GM19240 (cell line): Measurements from ENCODE around the gene MACROD2.
"Not testable (repeated sequence)": the region's sequence is repeated elsewhere in the genome, so short reads cannot be mapped to it uniquely, and the experiment has no call there.

Experiments used
- DNase-seq: peaks from one replicate; pipeline ENCODE4 v3.0.0; 2011; ENCODE audit warnings: low spot score; ENCODE audit not compliant: insufficient read length

MACROD2 gene

DNA sequence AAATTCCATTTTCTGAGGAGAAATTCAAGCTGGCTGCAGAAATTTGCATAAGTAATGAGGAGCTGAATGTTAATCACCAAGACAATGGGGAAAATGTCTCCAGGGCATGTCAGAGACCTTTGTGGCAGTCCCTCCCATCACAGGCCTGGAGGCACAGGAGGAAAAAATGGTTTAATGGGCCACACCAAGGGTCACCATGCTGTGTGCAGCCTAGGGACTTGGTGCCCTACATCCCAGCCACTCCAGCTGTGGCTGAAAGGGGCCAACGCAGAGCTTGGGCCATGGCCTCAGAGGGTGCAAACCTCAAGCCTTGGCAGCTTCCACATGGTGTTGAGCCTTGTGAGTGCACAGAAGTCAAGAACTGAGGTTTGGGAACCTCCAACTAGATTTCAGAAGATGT is 987.0 kb downstream of the MACROD2 start:
- not testable (repeated sequence) for DNase-seq

DNA sequence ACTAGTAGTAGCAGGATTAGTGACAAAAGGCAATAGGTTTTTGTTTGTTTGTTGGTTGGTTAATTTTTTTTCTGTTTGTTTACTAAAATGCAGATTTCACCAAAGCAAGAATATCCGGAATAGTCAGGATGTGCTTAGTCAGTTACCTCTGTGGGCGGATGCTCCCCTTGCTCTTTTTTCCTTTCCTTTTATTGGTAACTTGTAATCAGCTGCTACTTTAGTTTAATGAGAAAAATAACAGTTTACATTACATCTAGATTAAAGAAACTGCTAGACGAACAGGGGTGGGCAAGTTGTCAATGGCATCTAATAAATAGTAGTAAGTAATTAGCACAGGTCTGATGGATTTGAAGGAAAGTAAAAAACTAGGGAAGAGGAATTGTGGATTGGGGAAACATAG is 989.0 kb downstream of the MACROD2 start:
- no peak for DNase-seq

DNA sequence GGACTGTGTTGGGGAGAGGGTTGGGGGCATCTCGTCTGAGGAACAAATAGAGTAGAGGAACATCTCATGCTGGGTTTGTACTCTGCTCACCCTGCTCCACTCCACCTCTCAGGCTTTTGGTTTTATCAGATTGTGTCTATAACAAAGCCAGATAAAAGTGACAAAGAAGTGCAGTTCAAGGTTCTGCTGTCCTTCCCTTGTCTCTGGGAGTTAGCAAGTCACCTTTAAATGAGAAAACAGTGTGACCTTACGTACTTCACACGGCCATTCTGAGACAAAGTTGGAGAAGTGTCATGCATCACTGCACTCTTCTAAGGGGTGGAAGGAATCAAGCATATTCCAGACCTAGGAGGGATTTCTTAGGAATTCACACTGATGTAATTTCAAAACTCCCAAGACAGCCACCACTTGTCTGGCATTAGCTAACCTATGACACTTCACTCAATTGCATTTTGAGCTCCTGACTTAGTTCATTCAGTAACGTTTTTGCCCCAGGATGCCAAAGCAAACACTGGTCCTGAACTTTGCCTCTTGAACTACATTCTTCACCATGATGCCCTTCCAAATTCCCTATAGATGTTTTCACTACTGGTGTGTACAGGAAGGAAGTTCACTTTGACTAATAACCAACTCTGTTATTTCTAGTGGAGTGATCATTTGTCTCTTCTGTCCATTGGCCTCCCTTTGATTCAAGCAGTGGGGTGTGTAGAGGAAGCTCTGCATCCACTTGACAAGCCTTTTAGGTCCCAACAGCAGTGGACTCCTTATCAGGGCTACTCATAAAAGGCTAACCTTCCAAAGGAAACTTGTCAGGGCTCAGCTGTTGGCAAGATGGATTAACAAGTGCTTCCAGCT is 989.7 kb downstream of the MACROD2 start:
- DNase-seq, result no peak

DNA sequence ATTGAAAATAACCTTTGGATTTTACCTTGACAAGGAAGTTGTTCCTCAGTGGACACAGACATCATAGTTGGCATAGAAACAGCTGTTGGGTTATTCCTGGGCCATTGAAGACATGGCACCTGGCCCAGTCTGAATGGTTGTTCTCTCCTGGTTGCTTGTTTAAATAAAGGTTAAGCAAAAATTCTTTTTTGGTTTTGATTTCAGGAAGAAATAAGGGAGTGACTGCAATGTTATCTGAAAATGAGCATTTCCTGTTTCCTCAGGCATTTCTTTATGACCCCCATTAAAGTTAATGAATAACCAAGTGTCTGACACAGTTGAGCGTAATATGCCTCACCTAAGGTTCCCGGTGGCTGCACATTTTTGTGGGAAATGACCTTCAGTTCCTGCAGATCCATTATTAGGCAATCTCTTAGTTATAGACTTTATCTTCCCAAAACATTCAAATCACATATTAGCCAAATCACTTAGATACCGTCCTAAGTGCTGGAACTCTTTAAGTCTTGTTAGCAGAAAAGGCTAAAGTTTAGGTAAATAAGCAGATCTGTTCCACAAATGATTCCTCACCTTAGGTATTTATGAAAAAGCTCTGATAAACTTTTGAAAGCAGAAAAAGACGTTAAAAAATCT is 990.8 kb downstream of the MACROD2 start:
- DNase-seq, result no peak

DNA sequence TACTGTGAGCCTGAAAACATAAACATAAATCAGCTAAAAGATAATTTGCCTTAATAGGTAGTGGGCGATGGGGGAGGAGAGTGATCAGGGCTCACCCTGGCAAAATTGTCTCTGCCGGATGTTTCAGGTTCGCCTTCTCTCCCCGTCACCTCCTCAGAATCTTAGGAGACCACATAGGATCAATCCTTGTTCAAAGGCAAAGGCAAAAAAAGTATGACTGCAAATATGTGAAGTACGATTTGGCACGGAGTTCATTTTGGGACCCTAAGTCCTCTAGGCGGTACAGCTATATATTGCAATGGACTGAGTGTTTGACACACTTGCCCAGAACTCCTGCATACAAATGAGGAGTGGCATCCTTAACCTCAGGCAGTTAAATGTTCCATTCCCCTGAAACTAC is 991.3 kb downstream of the MACROD2 start:
- DNase-seq, result no peak

DNA sequence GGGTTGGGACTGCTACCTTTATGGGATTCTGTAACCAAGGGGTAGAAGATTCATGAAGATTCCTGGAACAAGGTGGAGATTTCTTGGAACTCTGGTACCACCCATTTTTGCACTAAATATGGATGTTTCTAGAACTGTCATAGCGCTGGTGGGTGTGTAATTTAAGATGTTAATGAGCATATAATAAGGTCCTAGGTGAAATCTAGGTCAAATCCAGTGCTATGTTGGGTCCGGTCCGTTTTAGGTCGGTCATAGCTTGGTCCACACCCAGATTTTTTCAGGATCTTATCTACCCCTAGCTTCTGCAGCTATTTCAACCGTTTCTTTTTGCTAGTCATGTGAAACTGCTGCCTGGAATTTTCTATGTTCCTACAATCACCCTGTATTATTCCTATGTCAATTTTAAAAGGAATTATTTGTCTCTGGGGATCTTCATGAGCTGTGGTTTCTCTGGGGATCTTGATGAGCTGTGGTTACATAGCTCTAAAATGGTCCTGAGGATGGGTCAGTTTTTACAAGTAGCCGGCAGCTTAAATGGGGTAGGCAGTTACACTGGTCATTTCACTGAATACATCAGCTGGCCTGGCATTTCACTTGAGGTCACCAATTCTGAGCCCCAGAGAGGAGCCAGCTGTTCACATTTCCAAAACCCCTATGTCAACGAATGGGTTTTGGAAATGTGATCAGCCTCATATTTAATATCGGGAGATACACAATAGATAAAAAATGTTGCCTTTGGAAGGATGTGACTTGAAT is 994.4 kb downstream of the MACROD2 start:
- no peak for DNase-seq

DNA sequence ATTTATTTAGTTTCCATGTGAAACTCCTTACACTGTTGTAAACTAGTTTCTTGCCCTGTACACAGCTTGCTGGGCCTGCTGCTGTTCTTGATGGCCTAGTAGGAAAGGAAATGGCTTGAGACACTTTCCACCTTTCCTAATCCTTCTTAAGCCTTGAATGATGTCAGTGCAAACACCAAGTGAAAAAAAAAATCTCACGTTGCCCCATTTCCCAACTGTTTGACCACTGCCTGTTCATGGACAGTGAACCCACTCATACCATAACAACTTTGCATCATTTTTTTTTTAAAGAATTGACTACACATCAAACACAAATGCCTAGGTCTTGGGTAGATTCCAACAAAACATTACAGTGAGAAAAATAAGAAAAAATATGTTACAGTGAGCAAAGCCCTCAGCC is 995.7 kb downstream of the MACROD2 start:
- DNase-seq, result no peak

DNA sequence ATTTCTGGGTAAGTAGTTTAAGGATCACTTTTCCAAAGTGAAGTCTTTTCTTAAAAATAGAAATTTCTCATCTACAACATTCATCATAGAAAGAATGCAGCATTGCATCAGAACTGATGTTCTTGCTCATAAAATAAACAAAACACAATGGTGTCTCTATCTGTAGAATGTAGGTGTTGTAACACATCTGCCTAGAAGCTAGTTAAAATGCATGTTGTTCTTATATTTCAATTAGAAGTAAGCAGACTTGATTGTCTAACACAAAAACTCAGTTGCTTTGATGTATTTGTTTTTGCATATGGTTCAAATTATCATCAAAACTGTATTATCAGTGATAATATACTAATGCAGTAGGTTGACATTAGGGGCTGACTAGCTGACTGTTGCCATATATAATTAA is 996.8 kb downstream of the MACROD2 start:
- no peak for DNase-seq

DNA sequence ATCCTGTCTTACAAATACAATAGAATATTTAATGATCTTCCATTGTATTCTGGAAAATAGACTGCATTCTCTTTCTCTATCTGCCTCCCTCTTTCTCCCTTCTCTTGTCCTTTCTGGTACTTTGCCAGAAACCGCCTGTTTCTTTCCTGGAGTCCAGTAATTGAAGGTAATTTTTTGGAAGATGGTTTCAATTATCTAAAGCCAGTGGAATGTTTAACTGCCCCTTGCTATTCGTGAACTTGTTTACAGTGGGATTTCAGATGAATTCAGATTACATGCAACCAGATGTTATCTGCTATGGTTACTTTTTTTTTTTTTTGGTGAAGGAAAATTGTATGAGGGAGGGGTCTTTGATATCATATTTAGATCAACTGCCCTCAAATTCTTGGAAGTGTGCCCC is 997.6 kb downstream of the MACROD2 start:
- DNase-seq, result no peak

DNA sequence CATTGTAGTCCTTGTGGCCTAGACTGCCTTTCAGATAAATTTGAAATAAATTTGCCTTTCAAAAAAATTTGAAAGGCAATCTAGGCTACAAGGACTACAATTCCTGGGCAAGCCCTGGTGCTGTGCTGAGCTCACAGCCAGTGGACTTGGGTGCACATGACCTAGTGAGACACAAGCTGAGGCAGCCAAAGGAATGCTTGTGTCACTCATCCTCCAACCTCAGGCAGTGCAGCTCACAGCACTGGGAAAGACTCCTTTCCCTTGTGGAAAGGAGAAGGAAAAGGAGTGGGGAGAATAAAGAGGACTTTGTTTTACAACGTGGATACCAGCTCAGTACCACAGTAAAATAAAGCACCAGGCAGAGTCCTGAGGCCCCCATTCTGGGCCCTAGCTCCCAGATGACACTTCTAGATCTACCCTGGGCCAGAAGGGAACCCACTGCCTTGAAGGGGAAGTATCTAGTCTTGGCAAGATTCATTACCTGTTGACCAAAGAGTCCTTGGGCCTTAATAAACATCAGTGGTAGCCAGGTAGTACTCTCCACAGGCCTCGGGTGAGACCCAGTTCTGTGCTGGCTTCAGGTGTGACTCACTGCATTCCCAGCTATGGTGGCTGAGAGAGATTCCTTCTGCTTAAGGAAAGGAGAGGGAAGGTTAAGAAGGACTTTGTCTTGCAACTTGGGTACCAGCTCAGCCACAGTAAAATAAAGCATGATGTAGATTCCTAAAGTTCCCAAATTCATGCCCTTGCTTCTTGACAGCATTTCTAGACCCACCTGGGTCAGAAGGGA is 1001.8 kb downstream of the MACROD2 start:
- DNase-seq, result no peak

DNA sequence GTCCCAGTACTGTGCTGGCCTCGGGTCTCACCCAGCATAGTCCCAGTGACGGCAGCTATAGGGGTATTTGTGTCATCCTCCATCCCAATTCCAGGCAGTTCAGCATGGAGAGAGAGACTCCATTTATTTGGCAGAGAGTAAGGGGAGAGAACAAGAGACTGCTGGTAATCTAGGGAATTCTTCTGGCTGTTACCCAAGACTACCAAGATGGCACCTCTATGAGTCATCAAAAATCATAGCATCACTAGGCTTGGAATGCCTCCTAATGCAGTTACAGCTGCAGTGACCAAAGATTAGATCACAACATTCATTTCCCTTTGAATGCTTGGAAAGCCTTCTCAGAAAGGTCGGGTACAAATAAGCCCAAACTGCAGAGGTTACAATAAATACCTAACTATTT is 1002.5 kb downstream of the MACROD2 start:
- no peak for DNase-seq

DNA sequence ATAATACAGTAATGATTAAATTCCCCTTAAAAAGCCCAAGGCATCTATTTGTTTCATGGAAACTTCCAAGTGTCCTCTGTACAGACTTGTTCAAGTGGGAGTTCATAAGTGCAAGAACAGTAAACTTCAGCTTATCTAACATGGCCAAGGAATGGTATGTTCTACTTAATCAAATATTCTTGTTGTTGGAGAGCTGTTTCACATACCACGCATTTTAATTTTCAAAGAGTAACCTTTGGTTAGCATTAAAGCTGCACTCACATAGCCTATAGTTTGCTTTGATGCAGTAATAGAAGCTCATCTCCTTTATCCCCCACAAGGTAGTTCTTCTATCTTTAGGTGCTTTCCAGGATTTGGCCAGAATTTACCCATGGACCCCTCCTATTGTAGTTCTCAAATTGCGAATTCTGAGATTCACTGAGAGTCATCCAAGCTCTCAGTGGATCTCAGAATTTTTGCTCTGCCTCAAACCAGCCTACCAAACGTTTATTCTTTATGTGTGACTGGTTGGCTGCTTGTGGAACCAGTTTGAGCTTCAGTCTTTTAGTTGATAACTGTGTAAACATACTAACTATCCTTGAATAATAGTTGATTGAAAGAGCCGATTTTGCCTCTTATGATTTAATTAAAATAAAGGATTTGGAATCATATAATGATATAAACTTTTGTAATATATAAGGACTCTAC is 1010.1 kb downstream of the MACROD2 start:
- DNase-seq, result no peak

DNA sequence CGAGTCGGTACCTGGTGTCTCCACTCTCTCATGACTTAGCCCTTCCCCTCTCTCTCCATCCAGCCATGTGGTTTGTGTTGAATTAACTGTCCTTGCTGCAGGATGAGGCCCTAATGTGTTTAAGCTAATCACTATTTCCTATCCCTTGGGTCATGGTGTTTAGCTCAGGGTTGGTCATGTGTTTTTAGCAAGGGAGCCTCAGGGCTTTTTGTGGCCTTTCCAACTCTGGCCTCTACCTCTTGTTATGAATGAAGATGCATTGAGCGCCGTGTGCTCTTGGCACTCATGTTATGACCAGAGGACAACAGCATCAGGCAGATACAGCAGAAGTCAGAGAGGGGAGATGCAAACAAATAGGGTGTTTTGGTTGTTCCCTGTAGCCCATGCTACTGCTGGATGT is 1016.3 kb downstream of the MACROD2 start:
- no peak for DNase-seq

DNA sequence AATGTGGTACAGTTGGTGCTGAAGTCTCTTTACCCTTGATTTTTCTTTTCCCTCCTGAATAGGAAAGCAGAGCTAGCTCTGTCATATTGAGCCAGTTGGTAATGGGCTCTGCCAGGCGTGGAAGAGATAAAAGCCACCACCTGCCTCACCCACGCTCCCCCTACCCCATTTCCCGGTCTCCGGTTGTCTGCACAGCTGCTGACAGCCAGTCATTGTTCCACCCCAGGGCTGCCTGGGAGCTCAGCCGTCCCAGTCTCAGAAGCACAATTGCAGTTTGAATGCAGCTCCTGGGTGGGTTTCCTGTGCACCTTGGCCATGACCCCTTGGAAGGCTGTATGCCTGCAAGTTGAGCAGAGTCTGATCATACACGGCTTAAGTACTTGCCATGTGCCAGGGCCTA is 1017.2 kb downstream of the MACROD2 start:
- no peak for DNase-seq

DNA sequence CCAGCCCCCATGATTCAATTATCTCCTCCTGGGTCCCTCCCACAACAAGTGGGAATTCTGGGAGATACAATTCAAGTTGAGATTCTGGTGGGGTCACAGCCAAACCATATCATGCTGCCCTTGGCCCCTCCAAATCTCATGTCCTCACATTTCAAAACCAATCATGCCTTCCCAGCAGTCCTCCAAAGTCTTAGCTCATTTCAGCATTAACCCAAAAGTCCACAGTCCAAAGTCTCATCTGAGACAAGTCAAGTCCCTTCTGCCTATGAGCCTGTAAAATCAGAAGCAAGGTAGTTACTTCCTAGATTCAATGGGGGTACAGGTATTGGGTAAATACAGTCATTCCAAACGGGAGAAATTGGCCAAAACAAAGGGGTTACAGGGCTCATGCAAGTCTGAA is 1021.6 kb downstream of the MACROD2 start:
- not testable (repeated sequence) for DNase-seq

DNA sequence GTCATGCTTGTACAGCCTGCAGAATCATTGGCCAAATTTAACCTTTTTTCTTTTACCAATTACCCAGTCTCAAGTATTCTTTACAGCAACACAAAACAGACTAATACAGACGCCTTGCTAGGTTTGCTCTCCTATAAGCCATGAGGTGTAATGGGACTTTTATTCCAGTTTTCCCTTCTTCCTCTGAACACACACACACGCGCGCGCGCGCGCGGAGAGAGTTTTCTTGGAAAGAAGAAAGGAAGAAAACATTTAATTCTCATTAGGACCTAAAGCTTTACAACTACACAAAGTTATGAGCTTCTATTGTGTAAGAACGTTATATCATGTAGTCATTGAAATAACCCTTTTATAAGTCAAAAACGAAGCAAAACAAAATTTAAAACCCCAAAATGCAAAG is 1023.6 kb downstream of the MACROD2 start:
- no peak for DNase-seq

DNA sequence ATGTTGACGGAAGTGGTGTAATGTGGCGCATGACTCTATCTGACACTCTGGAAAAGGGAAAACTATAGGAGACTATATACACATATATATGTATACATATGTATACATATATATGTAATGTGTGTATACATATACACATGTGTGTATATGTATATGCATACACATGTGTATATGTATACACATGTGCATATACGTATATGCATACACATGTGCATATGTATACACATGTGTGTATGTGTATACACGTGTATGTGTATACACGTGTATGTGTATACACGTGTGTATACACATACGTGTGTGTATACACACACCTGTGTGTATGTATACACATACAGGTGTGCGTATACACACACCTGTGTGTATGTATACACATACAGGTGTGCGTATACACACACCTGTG is 1025.5 kb downstream of the MACROD2 start:
- no peak for DNase-seq

DNA sequence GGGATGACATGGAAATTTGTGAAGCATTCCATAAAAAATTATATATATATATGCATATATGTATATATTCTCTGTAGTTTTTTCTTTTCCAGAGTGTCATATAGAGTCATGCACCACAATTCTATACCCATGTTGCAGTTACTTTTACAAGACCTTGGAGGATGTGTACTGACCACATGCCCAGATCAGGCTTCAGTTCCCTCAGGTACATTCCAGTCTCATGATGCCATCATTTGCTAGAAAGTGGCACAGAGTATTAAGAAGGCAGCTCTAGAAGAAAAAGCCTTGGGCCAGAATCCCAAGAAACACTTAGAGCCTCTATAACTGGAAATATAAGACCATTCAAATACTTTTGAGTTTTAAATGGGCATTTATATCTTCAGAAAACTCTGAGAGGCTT is 1027.6 kb downstream of the MACROD2 start:
- DNase-seq, result no peak

DNA sequence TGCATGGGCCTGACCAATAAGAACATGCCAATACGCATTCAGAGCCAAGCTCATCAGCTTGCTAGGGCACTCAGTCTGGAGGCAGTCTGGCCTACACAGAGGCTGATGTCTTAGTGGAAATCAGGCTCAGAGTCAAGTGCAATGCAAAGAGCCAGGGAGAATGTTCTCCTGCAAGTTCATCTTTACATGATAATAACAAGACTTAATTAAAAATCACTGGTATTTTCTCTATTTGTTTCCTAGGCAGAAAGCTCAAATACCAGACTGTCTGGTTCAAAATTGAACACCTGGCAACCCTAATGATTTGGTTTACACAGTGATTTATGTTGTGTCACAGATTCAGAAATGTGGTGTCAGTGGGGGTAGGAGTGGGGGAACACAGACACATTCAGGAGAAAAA is 1031.4 kb downstream of the MACROD2 start:
- DNase-seq, result no peak

DNA sequence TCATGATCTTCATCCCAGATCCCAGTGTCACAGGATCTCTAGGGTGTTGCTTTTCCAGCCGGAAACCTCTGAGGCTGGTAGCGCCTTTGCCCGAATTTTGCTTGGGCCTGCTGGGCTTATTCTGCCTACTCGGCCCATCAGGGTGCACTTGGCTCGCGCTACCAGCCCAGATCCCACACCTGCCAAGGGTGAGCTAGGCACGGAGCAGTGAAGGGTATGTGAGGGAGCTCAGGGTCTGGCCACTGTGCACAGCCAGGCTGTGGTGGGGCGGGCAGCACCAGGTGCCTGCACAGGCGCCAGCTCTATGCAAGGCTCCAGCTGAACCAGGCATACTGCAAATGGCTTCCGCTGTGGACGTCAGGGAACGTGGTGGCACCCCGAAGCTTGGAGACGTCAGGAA is 1035.5 kb downstream of the MACROD2 start:
- no peak for DNase-seq
